Mesenteric fat pad (tissue), 1 donor: ENCODE measurements around the gene SOX13. TPM values are rescaled to one million over a fixed set of nuclear protein-coding genes. Genes with fewer than 3 reads are reported as not detected.
"Not testable (repeated sequence)": the region's sequence is repeated elsewhere in the genome, so short reads cannot be mapped to it uniquely, and the experiment has no call there.

ENCODE experiments used
- DNase-seq: peaks from one replicate; pipeline ENCODE4 v3.0.0-alpha.2; 2020; ENCODE audit warnings: low spot score
- total RNA-seq: library from RNA; stranded (reverse); fragmentation: NEBNext Ultra II Directional; extraction: Animal tissue kit (Norgen Biotek cat#: 25700); gene quantifications from one replicate; pipeline ENCODE4 v1.2.1, GENCODE V29; 2021
- donor health status: DM: yes; HTN: yes; CAD: no.

SOX13 gene
- total RNA-seq, 1 donor from 2014 or later = 33.1 TPM

DNA sequence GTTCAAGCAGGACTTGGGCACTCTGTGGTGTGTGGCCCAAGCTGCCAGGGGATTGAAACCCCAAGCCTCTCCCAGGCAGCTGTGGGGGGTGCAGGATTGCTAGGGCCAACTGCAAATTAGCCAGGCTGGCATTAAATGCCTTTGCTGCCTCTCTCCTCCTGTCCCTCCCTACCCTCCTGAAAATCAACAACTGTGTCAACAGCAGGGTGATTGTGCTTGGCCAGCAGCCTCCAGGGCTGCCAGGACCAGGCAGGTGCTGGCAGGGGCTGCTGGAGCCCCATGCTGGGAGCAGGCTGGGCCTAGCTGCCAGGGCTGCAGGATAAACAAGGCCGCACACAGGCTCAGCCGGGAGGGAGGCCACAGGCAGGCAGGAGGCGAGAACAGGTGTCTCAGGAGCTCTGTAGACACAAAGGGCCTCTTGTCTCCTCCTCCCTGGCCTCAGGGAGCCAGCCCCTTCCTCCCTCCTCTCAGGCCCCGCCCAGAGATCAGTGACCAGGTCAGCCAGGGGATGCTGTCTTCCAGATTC, 11.4 kb downstream of the SOX13 start:
- no peak for DNase-seq

- no peak for DNase-seq
Observed at GRCh38 chr1:204085876-204086275, 13.0 kb downstream of the SOX13 start.

- no peak for DNase-seq
Observed at GRCh38 chr1:204087181-204087892, 14.4 kb downstream of the SOX13 start.

- DNase-seq = no peak
Observed at GRCh38 chr1:204087893-204088528, 15.1 kb downstream of the SOX13 start.

- no peak for DNase-seq
Observed at GRCh38 chr1:204088596-204088995, 15.7 kb downstream of the SOX13 start.

GRCh38 chr1:204089044-204089751, 16.3 kb downstream of the SOX13 start:
- DNase-seq = no peak

- not testable (repeated sequence) for DNase-seq
Observed at GRCh38 chr1:204090132-204090531, 17.2 kb downstream of the SOX13 start.

- no peak for DNase-seq
Observed at GRCh38 chr1:204091066-204091465, 18.2 kb downstream of the SOX13 start.

DNA sequence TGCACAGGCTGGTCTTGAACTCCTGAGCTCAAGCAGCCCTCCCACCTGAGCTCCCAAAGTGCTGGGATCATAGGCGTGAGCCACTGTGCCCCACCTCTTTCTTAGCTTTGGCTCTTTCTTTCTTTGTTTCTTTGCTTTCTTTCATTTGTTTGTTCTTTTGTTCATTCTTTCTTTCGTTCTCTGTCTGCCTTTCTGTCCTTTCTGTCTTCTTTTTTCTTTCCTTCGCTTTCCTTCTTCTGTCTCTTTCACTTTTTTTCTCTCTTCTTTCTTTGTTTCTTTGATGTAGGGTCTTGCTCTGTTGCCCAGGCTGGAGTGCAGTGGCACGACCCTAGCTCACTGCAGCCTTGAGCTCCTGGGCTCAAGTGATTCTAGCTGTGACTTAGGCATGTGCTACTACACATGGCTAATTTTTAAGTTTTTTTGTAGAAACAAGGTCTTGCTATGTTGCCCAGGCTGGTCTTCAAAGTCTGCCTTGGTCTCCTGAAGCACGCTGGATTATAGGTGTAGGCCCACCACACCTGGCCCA, 18.9 kb downstream of the SOX13 start:
- DNase-seq = no peak

- DNase-seq = no peak
Observed at GRCh38 chr1:204092632-204093420, 19.9 kb downstream of the SOX13 start.

GRCh38 chr1:204093421-204093717, 20.5 kb downstream of the SOX13 start:
- no peak for DNase-seq

DNA sequence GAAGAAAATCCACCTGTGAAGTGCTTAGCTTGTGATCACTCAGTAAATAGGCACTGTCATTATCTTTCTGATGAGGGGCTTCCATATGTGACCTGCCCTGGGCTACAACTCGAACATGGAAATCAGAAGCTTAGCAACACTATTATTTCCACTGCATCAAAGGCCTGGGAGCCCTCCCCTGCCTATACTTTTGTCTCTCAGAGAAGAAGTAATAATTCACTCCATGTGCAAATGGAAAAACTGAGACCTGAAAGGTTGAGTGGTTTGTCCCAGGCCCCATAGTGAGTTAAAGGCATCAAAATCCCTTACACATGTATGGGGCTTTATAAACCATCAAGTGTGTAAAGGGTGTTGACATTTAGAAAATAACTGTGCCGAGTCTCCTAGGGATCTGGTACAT, 20.9 kb downstream of the SOX13 start:
- DNase-seq = no peak

DNA sequence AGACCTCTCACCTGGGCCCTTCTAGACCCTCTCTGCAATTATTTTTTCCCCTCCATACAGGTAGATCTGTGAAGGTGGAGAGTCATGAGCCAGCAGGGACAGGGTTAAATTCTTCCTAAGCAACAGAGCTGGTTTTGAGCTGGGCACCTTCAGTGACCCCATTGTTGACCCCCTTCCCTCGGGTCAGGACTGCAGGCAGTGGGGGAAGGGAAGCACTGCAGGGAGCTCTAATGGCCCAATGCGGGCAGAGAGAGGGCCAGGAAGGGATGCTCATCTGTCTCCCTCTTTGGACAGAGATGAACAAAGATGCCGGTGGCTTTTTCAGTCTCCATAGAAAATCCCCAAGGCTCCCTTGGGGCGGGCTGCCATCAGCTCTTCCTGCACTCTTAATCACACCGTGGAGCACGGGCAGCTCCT, 21.4 kb downstream of the SOX13 start:
- DNase-seq = no peak

GRCh38 chr1:204094856-204095634, 22.1 kb downstream of the SOX13 start:
- no peak for DNase-seq

GRCh38 chr1:204096931-204097330, 24.0 kb downstream of the SOX13 start:
- no peak for DNase-seq

DNA sequence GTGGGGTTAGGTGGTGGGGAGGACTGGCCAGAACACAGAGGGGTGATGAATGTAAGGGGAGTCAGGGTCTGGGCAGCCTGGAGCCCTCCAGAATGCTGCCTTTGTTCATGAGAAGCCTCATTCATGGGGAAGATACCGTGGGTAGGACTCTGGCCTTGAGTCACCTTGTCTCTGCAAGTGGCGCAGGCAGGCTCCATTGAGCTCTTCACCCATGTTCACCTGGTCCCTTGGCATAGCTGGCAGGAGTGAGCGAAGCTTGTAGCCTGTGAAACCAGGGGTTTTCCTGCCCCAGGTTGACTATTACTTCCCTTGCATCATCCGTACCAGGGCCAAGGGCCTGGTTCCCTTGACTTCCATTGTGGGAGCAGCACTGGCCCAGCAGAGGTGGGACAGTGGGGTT, 25.8 kb downstream of the SOX13 start:
- DNase-seq = no peak

GRCh38 chr1:204099754-204100153, 26.8 kb downstream of the SOX13 start:
- DNase-seq = not testable (repeated sequence)

DNA sequence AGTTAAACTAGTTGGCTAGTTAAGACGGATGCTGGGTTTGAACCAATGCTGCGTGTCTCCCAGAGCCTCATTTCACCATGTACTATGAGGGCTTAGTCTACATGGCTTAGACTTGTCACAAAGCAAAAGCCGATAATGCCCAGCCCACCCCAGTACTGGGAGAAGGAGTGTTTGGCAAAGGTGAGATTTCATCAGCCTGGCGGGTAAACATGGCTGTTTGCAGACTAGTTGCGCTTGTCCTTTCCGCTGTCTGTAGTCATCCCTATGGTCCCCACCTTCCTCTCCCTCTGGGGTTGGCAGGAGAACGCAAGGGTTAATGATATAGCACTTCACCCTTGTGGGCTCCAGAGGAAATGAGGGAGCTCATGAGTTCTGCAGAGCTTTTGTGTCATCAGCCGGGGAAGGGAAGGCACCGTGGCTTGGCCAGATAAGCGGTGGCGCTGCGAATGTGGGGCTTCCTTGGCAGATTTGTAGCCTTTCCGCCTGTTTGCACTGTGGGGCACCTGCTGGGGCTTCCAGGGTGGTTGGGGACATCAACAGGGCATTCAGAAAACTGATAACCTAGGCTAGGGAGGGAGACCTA, 29.2 kb downstream of the SOX13 start:
- DNase-seq = no peak

GRCh38 chr1:204102739-204103430, 30.0 kb downstream of the SOX13 start:
- no peak for DNase-seq

- no peak for DNase-seq
Observed at GRCh38 chr1:204103431-204103741, 30.5 kb downstream of the SOX13 start.
